Activated T-cell treated with anti-CD3 and anti-CD28 coated beads for 1 hour (primary cell): Measurements from ENCODE around the gene TANC1.

Experiments used
- DNase-seq: peaks from one replicate; pipeline ENCODE4 v3.0.0-alpha.2; 2020; ENCODE audit warnings: low read depth

TANC1 gene

GRCh38 chr2:158994920-158995676 is 26.7 kb downstream of the TANC1 start:
- DNase-seq = no peak

- DNase-seq = no peak
Observed at GRCh38 chr2:158995677-158996049, 27.2 kb downstream of the TANC1 start.

- no peak for DNase-seq
Observed at GRCh38 chr2:158996378-158996993, 28.0 kb downstream of the TANC1 start.

- DNase-seq = no peak
Observed at GRCh38 chr2:158997037-158997790, 28.8 kb downstream of the TANC1 start.

GRCh38 chr2:158998551-158999248 is 30.3 kb downstream of the TANC1 start:
- DNase-seq = no peak

GRCh38 chr2:158999458-158999857 is 31.0 kb downstream of the TANC1 start:
- no peak for DNase-seq

- DNase-seq = no peak
Observed at GRCh38 chr2:159000072-159000471, 31.6 kb downstream of the TANC1 start.

- no peak for DNase-seq
Observed at GRCh38 chr2:159002462-159003111, 34.1 kb downstream of the TANC1 start.

- DNase-seq = no peak
Observed at GRCh38 chr2:159003555-159003954, 35.1 kb downstream of the TANC1 start.

- DNase-seq = no peak
Observed at GRCh38 chr2:159004849-159005248, 36.4 kb downstream of the TANC1 start.

- no peak for DNase-seq
Observed at GRCh38 chr2:159009940-159010339, 41.5 kb downstream of the TANC1 start.

GRCh38 chr2:159010340-159010739 is 41.9 kb downstream of the TANC1 start:
- DNase-seq = no peak

- no peak for DNase-seq
Observed at GRCh38 chr2:159010963-159011362, 42.5 kb downstream of the TANC1 start.

- no peak for DNase-seq
Observed at GRCh38 chr2:159012142-159012541, 43.7 kb downstream of the TANC1 start.

- DNase-seq = no peak
Observed at GRCh38 chr2:159013103-159013502, 44.7 kb downstream of the TANC1 start.

- DNase-seq = no peak
Observed at GRCh38 chr2:159015174-159015573, 46.7 kb downstream of the TANC1 start.

GRCh38 chr2:159015823-159016222 is 47.4 kb downstream of the TANC1 start:
- no peak for DNase-seq

GRCh38 chr2:159017837-159018236 is 49.4 kb downstream of the TANC1 start:
- DNase-seq = no peak

GRCh38 chr2:159019021-159019420 is 50.6 kb downstream of the TANC1 start:
- no peak for DNase-seq

GRCh38 chr2:159022019-159022418 is 53.6 kb downstream of the TANC1 start:
- DNase-seq = no peak

GRCh38 chr2:159026170-159026569 is 57.7 kb downstream of the TANC1 start:
- DNase-seq = no peak

- no peak for DNase-seq
Observed at GRCh38 chr2:159028776-159029175, 60.3 kb downstream of the TANC1 start.
